ENCODE measurements around the gene GFAP.

Gene GFAP

DNA sequence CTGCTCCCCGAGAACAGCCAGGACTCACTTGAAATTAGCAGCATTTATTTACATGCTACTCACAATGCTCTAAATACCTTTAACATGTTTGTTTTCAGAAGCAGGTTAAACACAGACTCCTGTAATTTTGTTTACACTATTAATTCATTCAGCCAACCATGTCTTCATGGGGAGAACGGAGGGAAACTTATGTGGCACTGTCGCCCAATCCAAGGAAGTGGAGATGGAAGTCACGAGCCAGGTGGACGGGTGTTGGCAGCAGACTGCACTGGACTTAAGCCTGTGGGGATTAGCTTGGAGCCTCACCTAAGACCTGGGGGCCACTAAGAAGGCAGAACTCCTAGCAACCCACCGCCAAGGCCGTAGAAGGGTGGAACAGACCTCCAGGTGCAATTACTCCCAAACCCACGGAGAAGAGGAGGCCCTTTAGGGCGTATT, 8.8 kb upstream of the GFAP start:
- Histone ChIP-seq H3K9me3 (ENCODE audit: control insufficient read depth, insufficient read depth, low read depth, low read length) (no peaks in the 10 kb centered on the region), H3K27ac (ENCODE audit: extremely low read depth, low read depth, low read length) (peak overlapping the region; percentile 38; the same call in 1 of the 2 replicates), H3K36me3 (ENCODE audit: control insufficient read depth in 2 of 2, insufficient read depth in 1 of 2, low read length in 2 of 2) (peaks cover 23 to 39% of the 10 kb centered on the region in 2 experiments), H3K4me1 (ENCODE audit: control insufficient read depth, insufficient read depth, low read length) (no peaks in the 10 kb centered on the region; the same call in 1 of the 2 replicates), H3K4me3 (ENCODE audit: low read depth, low read length) (no peak overlapping the region)
- POLR2A ChIA-PET = interaction anchor here (0.6 to 1.4 kb wide), 3 partner anchors 8 to 96 kb away, joined by 3 to 4 read pairs (median 3); no protein-coding TSS in a partner anchor
- TF ChIP-seq PATZ1 (tag by site-specific recombination; IDR thresholded peaks at IDR 0.05) = 0 out of 2 replicates have a peak, but pooled peaks have one; percentile 11
- peak; percentile 73 for TF ChIP-seq ZBTB8A (tag by site-specific recombination; IDR thresholded peaks at IDR 0.05)
- TF ChIP-seq GLIS1 (tag by site-specific recombination; IDR thresholded peaks at IDR 0.05) = no peak
- TF ChIP-seq ZNF26 (tag by site-specific recombination; IDR thresholded peaks at IDR 0.05) = no peak
- TF ChIP-seq ZNF394 (tag by site-specific recombination; IDR thresholded peaks at IDR 0.05; ENCODE audit: borderline replicate concordance) = 0 out of 2 replicates have a peak, but pooled peaks have one; percentile 9
- 0 out of 2 replicates have a peak, but pooled peaks have one; percentile 10 for TF ChIP-seq ZNF366 (tag by site-specific recombination; conservative IDR thresholded peaks at IDR 0.05)
- TF ChIP-seq ZNF660 (tag by site-specific recombination; IDR thresholded peaks at IDR 0.05) = no peak
- CTCF ChIA-PET = interaction anchor here (0.6 to 7.9 kb wide), 5 partner anchors 38 to 320 kb away, joined by 3 to 296 read pairs (median 4); no protein-coding TSS in a partner anchor

GRCh38 chr17:44922746-44923470, 7.6 kb upstream of the GFAP start:
- ChIA-PET POLR2A (interaction anchor here (0.6 to 1.4 kb wide), 5 partner anchors 9 to 98 kb away, joined by 3 to 4 read pairs (median 3); partner anchors contain the start of gene C1QL1), CTCF (interaction anchor here (0.7 to 7.9 kb wide), 8 partner anchors 28 to 212 kb away, joined by 3 to 296 read pairs (median 4); partner anchors contain the start of gene ACBD4)
- Histone ChIP-seq H3K36me3 (ENCODE audit: control insufficient read depth in 2 of 2, insufficient read depth in 1 of 2, low read length in 2 of 2) (peaks cover 14 to 26% of the 10 kb centered on the region in 2 experiments), H3K4me1 (ENCODE audit: control insufficient read depth, insufficient read depth, low read length) (no peaks in the 10 kb centered on the region; the same call in 1 of the 2 replicates), H3K27ac (ENCODE audit: extremely low read depth, low read depth, low read length) (no peak overlapping the region), H3K4me3 (ENCODE audit: low read depth, low read length) (no peak overlapping the region), H3K9me3 (ENCODE audit: control insufficient read depth, insufficient read depth, low read depth, low read length) (no peaks in the 10 kb centered on the region)
- TF ChIP-seq ZNF10 (tag by site-specific recombination; IDR thresholded peaks at IDR 0.05) = no peak
- TF ChIP-seq, protein P1, sequence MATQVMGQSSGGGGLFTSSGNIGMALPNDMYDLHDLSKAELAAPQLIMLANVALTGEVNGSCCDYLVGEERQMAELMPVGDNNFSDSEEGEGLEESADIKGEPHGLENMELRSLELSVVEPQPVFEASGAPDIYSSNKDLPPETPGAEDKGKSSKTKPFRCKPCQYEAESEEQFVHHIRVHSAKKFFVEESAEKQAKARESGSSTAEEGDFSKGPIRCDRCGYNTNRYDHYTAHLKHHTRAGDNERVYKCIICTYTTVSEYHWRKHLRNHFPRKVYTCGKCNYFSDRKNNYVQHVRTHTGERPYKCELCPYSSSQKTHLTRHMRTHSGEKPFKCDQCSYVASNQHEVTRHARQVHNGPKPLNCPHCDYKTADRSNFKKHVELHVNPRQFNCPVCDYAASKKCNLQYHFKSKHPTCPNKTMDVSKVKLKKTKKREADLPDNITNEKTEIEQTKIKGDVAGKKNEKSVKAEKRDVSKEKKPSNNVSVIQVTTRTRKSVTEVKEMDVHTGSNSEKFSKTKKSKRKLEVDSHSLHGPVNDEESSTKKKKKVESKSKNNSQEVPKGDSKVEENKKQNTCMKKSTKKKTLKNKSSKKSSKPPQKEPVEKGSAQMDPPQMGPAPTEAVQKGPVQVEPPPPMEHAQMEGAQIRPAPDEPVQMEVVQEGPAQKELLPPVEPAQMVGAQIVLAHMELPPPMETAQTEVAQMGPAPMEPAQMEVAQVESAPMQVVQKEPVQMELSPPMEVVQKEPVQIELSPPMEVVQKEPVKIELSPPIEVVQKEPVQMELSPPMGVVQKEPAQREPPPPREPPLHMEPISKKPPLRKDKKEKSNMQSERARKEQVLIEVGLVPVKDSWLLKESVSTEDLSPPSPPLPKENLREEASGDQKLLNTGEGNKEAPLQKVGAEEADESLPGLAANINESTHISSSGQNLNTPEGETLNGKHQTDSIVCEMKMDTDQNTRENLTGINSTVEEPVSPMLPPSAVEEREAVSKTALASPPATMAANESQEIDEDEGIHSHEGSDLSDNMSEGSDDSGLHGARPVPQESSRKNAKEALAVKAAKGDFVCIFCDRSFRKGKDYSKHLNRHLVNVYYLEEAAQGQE (tag by site-specific recombination; IDR thresholded peaks at IDR 0.05) = no peak
- TF ChIP-seq ZNF624 (tag by site-specific recombination; IDR thresholded peaks at IDR 0.05) = no peak
- no peak for TF ChIP-seq INSM2 (tag by site-specific recombination; IDR thresholded peaks at IDR 0.05)
- no peak for TF ChIP-seq ZNF132 (tag by site-specific recombination; IDR thresholded peaks at IDR 0.05; ENCODE audit: borderline replicate concordance)
- TF ChIP-seq ZNF664 (tag by site-specific recombination; IDR thresholded peaks at IDR 0.05) = no peak
- TF ChIP-seq ZNF266 (tag by site-specific recombination; IDR thresholded peaks at IDR 0.05; ENCODE audit: low read depth) = no peak
- no peak for TF ChIP-seq GLI2 (tag by site-specific recombination; IDR thresholded peaks at IDR 0.05; ENCODE audit: borderline replicate concordance, low read depth)
- peak; percentile 30; the same call in 1 of the 2 replicates for TF ChIP-seq GLIS2 (tag by site-specific recombination; IDR thresholded peaks at IDR 0.05)
- TF ChIP-seq KLF7 (tag by site-specific recombination; IDR thresholded peaks at IDR 0.05; ENCODE audit: borderline replicate concordance) = no peak
- no peak for TF ChIP-seq ZNF18 (tag by site-specific recombination; IDR thresholded peaks at IDR 0.05)
- TF ChIP-seq YY1 (tag by site-specific recombination; IDR thresholded peaks at IDR 0.05) = no peak
- no peak for TF ChIP-seq ZNF362 (tag by site-specific recombination; IDR thresholded peaks at IDR 0.05)
- peak; percentile 56; the same call in 1 of the 2 replicates for TF ChIP-seq GLIS1 (tag by site-specific recombination; IDR thresholded peaks at IDR 0.05)

Data from HEK293 (cell line).